ENCODE data around the gene SEMG1.

DNA sequence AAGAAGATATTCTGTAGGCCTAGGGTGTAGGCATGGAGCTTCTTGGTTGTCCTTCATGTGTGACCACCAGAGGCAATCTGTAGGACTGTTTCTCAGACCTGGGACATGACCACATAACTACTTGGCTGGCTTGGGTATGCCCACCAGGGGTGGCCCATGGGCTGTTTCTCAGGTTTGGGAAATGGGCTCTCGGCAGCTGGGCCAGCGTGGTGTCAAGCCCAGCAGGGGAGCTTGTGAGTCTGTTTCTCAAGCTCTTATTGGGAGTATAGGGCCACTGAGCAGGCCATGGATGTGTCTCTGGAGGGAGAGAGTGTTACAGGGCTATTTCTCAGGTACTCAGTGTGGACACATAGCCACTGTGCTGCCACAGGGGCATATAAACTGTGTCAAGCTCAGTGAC is 11.8 kb downstream of the SEMG1 start:
- TF ChIP-seq CTCF (conservative IDR thresholded peaks at IDR 0.05; ENCODE audit: low read length) (no peak), EZH2phosphoT487 (IDR thresholded peaks at IDR 0.05; ENCODE audit: borderline replicate concordance) (no peak)
